Measurements from ENCODE around the gene CAMSAP2.
"Not testable (repeated sequence)": the region's sequence is repeated elsewhere in the genome, so short reads cannot be mapped to it uniquely, and the experiment has no call there.

The CAMSAP2 gene

DNA sequence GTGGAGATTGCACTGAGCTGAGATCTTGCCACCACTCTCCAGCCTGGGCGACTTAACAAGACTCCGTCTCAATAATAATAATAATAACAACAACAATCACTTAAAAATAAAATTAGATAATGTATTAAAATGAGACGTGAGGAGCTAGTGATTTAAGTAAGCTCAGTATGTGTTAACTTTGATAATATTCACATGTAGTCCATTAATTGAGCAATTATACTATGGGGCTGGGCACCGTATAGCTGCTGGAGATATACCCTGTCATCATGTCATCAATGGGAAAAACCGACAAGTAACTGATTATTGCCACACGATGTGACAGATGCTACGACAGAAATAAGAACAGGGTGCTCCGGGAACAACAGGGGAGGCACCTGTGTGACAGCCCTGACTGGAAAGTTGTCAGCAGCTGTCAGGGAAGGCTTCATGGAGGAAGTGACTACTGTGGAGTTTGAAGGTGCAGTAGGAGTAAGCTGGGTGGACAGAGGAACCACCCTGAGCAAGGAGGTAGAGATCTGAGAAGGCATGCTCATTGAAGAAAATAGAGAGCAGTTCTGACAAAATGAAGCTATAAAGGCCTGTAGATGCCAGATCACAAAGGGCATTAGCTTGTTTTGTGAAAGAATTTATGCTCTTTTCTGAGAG is 924 bp upstream of the CAMSAP2 start:
- no peak for DNase-seq (ENCODE audit: low read depth in 1 of 2, low spot score in 1 of 2)

DNA sequence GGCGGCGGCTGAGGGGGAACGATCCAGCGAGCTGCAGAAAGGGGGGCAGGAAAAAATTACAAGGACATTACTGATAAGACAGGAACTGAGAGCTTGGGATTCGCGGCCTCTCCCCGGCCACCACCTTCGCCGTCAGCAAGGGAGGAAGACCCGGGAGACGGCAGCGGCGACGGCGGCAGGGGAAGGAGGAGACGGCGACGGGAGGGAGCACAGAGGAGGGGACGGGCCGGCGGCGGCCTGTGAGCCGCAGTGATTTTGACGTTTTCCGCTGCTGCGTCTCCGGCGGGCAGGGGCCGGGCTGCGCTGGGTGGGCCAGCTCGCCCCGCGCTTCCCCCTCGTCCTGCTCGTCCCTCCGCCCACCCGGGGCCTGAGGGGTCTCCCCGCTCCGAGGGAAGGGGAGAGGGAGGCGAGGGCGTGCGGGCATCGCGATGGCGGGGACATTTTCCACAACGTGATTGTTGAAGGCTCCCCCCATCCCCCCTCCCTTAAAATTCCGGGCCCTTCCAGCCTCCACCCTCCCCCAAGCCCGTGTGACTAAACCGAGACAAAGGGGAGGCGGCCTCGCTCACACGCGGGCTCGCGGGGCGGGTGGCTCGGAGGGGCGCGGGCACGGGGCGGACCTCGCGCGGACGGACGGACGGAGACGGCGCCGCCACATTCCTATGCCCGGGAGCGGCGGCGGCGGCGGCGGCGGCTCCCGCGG is 407 bp downstream of the CAMSAP2 start:
- peak; percentile 29 to 48 for DNase-seq (ENCODE audit: low read depth in 1 of 2, low spot score in 1 of 2)

DNA sequence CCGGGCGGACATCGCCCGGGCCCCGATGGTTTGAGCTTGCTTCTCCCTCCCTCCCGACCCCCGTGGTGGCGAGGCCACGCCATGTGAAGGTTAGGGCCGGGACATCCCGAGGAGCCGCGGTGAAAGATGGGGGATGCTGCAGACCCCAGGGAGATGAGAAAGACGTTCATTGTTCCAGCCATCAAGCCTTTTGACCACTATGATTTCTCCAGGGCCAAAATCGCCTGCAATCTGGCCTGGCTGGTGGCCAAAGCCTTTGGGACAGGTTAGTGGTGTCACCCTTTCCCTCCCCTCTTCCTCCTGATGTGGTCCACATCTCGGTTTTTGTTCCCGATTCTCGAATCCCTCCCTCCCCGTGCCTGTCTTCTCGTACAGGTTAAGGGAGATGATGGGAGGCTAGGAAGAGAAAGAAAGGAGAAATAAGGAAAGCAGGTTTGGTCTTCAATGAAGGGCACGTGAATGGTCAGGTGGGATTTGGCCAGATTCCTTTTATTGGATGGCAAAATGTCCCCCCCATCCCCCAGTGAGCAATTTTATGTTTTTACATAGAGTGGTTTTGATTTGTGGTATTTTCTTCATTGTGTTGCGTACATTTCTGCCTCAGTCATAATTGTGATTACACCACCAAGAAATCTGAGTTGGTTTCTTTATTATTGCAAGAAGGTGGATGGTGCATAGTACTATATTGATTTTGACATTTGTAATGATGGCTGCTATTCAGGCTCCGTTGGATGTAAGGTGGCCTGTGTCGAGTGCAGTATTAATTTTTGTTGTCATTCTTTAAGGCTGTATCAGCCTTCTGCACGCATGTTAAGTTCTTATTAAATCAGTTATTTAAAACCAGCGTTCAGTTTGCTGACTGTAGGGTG is 1.2 kb downstream of the CAMSAP2 start:
- DNase-seq (ENCODE audit: low read depth in 1 of 2, low spot score in 1 of 2), result no peak

DNA sequence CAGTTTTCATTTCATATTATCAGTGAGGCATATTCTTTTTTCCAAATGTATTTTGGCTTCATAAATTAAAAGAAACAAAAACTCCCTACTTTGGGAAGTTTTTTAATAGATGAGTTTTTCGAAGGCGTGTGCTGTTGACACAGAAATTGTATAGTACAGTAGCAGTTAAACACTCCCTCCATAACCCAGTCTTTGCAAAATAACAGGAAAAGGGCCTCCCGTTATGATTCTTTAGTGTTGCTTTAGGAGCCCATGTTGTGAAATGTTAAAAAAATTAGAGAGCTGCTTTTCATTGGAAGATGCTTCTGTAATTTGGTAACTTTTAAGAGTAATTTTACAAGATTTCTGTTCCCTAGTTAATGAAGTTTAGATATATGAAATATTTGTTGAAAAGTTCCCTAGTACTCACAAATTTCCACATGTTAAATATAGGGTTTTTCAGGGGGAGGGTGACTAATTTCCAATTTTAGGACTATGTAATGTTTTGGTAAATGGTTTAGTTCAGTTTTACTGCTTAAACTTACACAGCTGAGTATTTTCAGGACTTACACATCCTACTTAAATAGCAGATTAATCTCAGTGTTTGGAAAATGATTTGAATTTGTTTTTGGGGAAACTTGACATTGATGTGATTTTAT is 2.0 kb downstream of the CAMSAP2 start:
- no peak for DNase-seq (ENCODE audit: low read depth in 1 of 2, low spot score in 1 of 2)

DNA sequence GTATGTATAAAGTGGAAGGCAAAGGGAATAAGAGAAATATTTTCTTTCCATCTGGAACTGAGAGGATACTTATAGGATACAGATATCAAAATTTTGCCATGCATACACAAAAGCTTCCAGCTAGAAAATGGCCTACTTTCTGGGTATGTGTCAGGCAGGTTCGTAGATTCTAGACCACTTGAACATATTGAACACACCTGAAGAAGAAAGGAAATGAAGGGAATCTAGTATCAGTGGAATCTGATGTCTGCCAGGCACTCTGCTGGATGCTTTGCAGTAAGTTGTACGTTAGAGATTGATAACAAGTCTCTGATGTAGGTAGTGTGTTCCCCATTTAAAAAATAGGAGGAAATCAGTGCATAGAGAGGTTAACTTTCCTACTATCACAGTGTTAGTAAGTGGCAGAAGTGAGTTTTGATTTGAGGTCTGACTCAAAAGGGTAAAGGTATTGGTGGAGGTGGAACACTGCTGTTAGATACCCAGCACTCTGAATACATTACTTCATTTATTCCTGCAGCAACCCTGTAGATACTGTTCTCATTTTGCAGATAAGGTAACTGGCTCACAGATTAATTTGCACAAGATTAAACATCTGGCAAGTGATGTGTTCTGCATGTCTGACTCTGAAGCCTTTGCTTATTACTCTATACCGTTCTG is 3.0 kb downstream of the CAMSAP2 start:
- no peak for DNase-seq (ENCODE audit: low read depth in 1 of 2, low spot score in 1 of 2)

DNA sequence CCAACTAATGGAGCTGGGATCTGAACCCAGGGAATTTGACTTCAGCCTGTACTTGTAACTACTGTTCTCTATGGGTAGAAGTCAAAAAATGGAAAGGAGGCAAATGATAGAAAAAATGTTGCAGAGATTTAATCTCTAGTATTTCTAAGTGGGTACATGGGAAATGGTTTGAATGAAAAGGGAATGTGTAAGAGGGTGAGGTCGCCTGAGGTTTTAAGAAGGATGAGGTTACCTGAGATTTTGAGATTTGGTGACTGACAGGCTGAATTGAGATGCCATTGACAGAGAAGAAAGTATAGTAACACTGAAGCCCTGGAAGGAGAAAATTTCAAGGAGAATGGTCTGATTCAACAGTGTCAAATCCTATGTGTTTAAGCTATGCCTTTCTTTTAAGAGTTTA is 5.5 kb downstream of the CAMSAP2 start:
- no peak for DNase-seq (ENCODE audit: low read depth in 1 of 2, low spot score in 1 of 2)

DNA sequence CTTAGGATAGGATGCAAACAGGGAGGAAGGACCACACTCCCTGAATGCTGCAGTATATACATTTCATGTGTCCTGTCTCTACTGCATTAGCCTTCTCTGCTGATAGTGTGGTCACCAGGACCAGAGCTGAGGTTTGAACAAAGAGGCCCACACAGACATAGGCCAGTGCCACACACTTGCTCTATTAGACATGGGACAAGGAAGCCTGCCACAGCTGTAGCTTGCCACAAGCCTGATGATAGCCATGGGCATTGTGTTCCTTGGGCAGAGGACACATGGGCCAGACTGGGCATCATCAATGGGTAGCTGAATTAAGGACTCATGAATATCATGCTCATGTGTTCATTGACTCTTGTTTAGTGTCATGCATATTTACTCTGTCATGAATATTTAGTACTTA is 10.4 kb downstream of the CAMSAP2 start:
- DNase-seq (ENCODE audit: low read depth in 1 of 2, low spot score in 1 of 2), result no peak

DNA sequence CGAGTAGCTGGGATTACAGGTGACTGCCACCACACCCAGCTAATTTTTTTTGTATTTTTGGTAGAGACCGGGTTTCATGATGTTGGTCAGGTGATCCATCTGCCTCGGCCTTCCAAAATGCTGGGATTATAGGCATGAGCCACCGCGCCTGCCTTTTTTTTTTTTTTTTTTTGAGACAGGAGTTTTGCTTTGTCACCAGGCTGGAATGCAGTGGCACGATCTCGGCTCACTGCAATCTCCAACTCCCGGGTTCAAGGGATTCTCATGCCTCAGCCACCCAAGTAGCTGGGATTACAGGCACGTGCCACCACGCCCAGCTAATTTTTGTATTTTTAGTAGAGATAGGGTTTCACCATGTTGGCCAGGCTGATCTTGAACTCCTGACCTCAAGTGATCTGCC is 12.1 kb downstream of the CAMSAP2 start:
- DNase-seq (ENCODE audit: low read depth in 1 of 2, low spot score in 1 of 2), result not testable (repeated sequence)

DNA sequence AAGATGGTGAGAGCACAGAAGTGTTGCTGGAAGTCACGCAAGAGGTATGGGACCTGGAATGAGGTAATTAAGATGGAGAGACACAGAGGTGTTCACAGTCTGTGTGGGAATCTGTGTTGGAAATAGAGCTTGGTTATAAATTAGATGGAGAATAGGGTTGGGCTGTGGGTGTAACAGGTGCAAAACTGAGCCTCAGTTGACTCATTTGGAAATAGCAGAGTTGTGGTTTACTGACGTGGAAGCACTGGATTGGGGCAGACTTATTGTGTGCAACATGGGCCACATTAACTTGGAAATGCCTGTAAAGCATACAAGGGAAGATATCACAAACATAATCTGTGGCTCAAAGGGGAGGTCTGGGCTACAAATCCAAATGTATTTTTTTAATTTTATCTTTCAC is 13.0 kb downstream of the CAMSAP2 start:
- no peak for DNase-seq (ENCODE audit: low read depth in 1 of 2, low spot score in 1 of 2)

DNA sequence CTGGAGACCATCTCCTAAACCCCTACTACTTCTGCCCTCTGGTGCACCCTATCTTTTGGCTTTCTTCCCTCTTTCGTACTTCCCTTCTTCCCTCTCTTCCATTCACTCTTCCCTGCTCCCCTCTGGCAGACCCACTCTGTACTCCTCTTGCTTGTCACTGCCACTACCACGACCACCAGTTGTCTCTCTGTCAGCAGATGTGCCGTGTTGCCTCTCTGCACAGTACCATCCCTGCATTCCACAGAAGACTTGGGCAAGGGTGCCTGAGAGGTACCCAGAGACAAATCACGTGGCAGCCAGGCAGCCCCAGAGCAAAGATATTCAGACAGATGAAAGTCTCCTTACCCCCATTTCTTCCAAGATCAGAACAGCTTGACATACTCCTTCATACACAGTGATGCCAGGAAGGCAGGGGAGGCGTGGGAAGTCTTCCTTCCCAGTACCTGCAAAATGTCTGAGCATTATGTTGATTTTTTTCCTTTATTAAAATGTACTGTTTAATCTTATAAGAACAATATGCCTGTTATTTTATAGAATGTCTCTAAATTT is 15.0 kb downstream of the CAMSAP2 start:
- DNase-seq (ENCODE audit: low read depth in 1 of 2, low spot score in 1 of 2), result no peak

DNA sequence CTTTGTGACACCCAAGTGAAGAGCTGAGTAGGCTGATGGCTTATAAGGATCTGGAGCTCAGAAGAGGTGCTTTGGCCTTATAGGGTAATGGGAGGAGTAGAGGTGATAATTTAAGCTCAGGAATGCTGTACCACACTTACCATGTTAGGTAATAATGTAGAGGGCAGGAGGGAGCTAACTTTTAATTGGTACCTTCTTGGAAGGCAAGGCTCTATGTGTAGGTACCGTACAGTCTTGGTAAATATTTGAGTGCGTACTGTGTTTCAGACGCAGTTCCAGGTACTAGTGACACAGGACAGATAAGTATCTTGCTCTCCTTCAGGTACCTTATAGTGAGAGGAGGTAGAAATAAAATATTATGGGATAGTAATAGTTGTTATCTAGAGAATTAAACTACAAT is 16.8 kb downstream of the CAMSAP2 start:
- no peak for DNase-seq (ENCODE audit: low read depth in 1 of 2, low spot score in 1 of 2)

DNA sequence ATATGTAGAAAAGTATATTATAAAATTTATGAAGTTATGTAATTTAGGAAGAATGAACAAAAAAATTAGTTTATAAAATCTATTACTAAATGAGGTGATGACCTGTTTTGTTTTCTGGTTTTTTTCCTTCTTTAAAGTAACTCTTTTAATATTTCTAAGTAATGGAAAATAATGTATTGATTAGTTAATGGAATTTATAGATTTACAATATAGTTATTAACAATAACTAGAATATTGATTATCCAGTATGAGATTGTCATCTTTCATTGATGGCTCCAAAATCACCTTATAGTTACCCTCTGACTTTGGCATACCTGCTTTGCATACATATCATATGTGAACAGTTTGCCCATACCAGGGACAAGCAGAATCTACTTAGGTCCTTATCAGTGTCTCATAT is 23.4 kb downstream of the CAMSAP2 start:
- DNase-seq (ENCODE audit: low read depth in 1 of 2, low spot score in 1 of 2), result no peak

DNA sequence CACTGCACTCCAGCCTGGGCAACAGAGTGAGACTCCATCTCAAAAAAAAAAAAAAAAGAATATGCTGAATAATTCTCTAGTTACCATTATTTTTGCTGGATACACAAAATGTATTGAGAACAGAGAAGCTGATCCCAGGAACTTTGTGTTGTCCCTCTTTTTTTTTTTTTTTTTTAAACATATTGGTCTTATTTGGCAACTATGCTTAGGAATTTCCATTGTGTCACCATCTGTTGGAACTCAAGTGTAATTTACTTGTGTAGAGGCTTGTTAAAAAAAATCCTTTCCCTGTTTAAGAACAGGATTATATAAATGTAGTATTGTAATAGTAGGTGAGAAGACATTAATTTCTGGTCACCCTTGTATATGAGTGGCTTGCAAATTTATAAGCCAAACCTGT is 28.6 kb downstream of the CAMSAP2 start:
- DNase-seq (ENCODE audit: low read depth in 1 of 2, low spot score in 1 of 2), result no peak

DNA sequence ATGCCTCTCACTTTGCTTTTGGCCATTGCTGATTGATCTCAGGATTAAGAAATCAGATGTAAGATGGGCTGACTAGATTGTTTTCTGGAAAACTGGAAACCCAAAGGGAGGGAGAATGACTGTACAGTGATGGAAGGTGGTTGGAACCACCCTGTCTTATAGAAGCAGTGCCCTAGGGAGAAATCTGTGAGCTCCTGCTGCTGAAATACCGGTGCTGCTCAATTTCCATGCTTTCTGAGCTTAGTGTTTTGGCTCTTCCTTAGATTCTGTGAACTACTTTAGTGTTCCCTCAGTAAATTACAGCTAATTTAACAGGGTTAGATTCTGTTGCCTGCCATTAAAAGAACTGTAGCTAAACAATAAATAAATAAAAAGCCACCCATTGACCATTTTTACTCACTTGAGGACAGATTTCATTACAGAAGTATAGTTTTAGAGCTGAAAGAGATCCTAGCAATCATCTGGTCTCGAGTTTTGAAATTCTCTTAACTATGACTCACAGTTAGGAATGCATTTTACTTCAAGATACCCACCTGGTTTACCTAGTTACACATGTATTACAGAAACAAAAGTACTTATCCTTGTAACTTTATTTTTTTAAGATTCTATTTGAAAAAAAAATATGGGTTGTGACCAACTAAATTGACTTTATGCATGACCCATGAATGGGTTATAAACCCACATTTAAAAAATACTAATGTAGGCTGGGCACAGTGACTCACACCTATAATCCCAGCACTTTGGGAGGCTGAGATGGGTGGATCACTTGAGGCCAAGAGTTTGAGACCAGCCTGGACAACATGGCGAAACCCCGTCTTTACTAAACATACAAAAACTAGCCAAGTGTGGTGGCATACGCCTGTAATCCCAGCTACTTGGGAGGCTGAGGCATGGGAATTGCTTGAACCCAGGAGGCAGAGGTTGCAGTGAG is 33.2 kb downstream of the CAMSAP2 start:
- no peak for DNase-seq (ENCODE audit: low read depth in 1 of 2, low spot score in 1 of 2)

DNA sequence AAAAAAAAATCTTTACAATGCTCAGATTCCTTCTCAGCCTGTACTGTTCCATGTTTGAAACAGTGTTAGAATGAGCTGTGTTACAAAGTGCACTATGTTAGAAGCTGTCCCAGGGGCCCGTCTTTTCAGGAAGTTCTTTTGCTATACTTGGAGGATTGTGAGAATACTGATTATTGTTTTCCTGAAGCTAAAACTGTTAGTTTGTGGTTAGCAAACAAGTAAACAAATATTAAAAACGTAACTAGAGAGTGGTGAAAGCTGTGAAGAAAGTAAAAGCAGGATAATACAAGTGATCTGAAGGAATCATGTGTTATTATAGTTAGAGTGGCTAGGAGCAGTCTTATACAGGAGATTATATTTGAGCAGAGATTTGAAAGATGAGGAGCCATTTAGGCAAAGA is 35.6 kb downstream of the CAMSAP2 start:
- no peak for DNase-seq (ENCODE audit: low read depth in 1 of 2, low spot score in 1 of 2)

DNA sequence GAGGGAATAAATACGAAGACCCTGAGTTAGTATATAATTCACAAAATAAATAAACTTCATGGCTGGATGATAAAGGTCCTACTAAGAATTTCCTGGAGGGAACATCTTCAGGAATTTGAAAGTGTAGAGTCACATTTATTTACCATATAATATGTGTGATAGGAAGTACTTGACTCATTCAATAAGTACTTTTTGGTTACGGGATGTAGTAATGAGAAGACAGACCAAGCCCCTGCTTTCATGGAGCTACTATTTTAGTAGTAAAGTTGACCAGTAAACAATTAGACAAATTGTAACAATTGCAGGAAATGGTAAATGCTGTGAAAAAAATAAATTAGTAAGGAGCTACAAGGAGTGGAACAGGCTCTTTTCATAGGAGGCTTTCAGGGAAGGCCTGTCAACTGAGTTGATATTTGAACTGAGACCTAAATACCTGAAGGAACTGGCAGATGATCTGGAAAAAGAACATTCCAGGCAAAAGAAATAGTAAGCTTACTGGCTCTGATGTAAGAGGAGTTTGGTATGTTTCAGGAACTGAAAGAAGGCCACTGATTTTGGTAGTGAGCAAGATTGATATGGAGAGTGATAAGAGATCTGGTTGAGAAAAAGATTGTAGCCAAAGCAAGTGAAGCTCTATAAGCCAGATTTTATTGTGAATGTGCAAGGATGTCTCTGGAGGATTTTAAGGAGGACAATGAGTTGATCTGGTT is 36.2 kb downstream of the CAMSAP2 start:
- no peak for DNase-seq (ENCODE audit: low read depth in 1 of 2, low spot score in 1 of 2)

DNA sequence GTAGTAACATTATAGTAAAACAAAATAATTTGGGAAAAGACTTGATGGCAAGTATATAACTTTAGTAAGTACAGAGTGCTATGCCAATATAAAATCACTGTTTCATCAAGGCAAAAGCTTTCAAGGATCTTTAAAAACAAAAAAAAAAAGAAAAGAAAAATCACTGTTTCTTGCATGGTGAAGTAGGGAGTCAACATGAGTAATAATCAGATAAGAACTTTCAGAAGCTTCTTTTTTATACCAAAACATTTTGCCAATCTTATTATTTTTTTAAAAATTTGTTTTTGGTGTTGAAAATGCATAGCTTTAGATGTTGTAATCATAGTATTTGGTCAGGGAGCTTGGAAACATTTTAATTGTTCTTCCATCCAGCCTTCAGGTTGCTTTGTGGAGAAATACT is 37.2 kb downstream of the CAMSAP2 start:
- DNase-seq (ENCODE audit: low read depth in 1 of 2, low spot score in 1 of 2), result no peak

DNA sequence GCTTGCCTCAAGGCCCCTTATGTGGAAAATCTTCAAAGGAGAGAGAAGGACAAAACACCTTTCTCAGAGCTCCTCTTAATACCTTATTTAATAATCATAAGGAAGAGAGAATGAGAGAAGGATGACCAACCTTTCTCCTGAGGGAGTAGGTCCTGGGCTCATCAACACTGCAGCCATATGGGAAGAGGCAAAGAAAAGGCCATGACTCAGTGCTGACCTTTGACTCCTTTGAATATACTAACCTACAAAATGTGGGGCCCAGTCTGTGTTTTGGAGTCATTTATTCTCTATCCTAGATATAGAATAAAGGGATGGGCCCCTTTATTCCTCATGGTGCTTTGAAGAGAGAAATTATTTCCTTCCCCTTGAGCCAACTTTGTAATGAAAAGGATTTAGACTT is 38.3 kb downstream of the CAMSAP2 start:
- no peak for DNase-seq (ENCODE audit: low read depth in 1 of 2, low spot score in 1 of 2)

DNA sequence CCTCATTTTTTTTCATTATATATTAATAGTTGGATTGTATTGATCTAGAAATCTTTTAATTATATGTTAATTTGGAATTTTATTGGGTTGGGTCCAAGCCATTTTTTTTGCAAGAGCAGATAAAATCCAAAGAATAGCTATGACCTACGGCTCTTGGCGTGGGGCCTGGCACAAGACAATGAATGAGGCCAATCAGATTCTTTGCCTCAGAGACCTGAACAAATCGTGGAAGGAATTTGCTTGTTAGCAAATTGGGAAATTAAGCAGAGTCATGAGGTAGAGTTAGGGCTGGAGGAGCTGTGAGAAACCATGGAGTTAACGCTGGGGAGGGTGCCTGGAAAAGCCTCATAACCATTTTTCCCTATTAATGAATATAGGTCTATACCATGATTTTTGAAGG is 40.1 kb downstream of the CAMSAP2 start:
- DNase-seq (ENCODE audit: low read depth in 1 of 2, low spot score in 1 of 2), result no peak

Data from stimulated activated CD4-positive, alpha-beta T cell treated with anti-CD3 and anti-CD28 coated beads, Interleukin-15, amount 100 ng/mL, for 1 hour (primary cell).